Lower leg skin (tissue), 3 donors: ENCODE data around the gene ZNF709.

Experiments used
- POLR2A ChIP-seq, 2 donors: fragments of 450-650 bp; IDR thresholded peaks; one replicate each; pipeline ENCODE4 v1.6.1; 2016 to 2017; ENCODE audit warnings: antibody characterized with exemption in 2 of 2, mild to moderate bottlenecking in 1 of 2, moderate library complexity in 1 of 2
- TF ChIP-seq, protein P1 (sequence below), 3 donors: fragments of 450-650 bp; IDR thresholded peaks; one replicate each; pipeline ENCODE4 v1.5.1; 2016; ENCODE audit warnings: antibody characterized with exemption in 3 of 3, mild to moderate bottlenecking in 3 of 3, moderate library complexity in 2 of 3

DNA sequence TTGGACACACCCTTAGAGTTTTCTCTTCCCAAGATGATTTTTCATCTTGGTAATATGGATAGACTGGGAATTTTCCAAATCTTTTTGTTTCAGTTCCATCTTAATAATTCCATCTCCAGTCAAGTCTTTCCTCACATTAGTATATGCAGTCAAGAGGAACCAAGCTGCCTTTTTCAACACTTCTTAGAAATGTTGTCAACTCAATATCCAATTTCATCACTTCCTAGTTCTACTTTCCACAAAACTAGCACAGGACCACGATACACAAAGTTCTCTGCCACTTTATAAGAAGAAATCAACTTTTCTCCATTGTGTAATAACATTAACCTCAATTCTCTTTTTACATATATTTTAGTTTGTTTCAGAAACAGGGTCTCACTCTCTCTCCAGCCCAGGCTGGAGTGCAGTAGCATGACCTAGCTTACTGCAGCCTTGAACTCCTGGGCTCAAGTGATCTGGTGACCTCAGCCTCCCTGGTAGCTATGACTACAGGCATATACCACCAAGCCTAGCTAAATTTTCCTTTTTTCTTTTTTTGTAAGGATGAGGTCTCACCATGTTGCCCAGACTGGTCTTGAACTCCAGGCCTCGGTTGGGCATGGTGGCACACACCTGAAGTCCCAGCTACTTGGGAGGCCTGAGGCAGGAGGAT, 59.3 kb downstream of the ZNF709 start:
- TF ChIP-seq POLR2A (IDR thresholded peaks at IDR 0.05), result no peak
- TF ChIP-seq, protein P1, sequence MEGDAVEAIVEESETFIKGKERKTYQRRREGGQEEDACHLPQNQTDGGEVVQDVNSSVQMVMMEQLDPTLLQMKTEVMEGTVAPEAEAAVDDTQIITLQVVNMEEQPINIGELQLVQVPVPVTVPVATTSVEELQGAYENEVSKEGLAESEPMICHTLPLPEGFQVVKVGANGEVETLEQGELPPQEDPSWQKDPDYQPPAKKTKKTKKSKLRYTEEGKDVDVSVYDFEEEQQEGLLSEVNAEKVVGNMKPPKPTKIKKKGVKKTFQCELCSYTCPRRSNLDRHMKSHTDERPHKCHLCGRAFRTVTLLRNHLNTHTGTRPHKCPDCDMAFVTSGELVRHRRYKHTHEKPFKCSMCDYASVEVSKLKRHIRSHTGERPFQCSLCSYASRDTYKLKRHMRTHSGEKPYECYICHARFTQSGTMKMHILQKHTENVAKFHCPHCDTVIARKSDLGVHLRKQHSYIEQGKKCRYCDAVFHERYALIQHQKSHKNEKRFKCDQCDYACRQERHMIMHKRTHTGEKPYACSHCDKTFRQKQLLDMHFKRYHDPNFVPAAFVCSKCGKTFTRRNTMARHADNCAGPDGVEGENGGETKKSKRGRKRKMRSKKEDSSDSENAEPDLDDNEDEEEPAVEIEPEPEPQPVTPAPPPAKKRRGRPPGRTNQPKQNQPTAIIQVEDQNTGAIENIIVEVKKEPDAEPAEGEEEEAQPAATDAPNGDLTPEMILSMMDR (IDR thresholded peaks at IDR 0.05), result no peak
